Subcutaneous adipose tissue (tissue), 4 donors: ENCODE measurements around the gene SMAD4. TPM values are rescaled to one million over a fixed set of nuclear protein-coding genes. Genes with fewer than 3 reads are reported as not detected.

Experiments
- total RNA-seq, 4 donors: library from RNA; depleted of rRNA; stranded (reverse); fragments of >200 nt; gene quantifications; one replicate each; pipeline ENCODE4 v1.1.0, GENCODE V29; 2016
- TF ChIP-seq, protein P1 (sequence below): fragments of 450-650 bp; IDR thresholded peaks from one replicate; pipeline ENCODE4 v1.5.1; 2016; ENCODE audit warnings: low read depth, mild to moderate bottlenecking, control low read depth, antibody characterized with exemption, moderate library complexity

SMAD4 gene
- total RNA-seq, 4 donors from 2014 or later: 73.1 to 89.3 (median 86.6) TPM

DNA sequence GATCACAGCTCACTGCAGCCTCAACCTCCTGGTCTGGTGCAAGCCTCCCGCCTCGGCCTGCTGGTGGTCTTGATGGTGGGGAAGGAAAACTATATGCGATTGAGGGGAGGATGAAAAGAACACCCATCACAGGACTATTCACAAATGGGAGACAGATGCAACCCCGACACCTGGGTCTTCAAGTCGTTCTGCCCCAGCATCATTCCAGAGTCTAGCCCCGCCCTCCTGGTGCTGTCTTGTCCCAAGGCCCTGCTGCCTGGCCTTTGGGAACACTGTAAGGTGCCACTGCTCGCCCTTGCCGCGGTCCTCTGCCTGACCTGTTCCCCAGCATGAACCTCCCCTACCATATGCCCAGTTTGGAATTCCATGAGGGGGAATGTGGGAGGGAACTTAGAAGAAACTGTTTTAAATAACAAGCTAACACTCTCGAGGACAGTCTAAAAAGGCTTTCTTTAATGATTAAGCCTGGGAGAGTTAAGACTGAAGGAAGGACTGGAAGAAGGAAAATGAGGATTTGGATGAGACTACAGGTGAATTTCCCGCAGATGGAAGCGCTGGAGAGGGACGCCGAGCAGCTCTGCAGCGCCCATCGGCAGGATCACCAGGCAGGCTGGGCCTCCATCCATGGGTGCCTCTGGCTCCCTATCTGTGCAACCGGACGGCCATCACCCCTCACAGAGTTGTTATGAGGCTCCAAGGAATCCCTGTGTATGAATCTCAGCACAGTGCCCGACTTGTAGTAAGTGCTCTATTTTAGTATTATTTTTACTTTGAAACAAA is 92.4 kb downstream of the SMAD4 start:
- TF ChIP-seq, protein P1, sequence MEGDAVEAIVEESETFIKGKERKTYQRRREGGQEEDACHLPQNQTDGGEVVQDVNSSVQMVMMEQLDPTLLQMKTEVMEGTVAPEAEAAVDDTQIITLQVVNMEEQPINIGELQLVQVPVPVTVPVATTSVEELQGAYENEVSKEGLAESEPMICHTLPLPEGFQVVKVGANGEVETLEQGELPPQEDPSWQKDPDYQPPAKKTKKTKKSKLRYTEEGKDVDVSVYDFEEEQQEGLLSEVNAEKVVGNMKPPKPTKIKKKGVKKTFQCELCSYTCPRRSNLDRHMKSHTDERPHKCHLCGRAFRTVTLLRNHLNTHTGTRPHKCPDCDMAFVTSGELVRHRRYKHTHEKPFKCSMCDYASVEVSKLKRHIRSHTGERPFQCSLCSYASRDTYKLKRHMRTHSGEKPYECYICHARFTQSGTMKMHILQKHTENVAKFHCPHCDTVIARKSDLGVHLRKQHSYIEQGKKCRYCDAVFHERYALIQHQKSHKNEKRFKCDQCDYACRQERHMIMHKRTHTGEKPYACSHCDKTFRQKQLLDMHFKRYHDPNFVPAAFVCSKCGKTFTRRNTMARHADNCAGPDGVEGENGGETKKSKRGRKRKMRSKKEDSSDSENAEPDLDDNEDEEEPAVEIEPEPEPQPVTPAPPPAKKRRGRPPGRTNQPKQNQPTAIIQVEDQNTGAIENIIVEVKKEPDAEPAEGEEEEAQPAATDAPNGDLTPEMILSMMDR: no peak

DNA sequence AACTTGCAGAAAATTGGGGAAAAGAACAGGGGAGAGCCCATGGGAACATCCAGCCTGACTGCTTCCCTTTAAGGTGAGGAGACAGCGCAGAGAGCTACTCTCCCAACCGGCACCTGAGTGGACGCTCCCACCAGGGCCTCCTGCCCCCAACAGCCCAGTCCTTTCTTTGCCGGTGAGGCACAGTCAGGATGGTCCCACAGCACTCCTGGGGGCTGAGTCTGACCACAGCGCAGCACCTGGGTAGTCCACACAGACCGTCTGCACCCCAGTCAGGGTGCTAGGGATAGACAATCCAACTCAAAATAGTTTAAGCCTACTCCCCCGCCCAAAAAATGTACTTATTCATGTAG is 93.0 kb downstream of the SMAD4 start:
- TF ChIP-seq, protein P1: no peak

DNA sequence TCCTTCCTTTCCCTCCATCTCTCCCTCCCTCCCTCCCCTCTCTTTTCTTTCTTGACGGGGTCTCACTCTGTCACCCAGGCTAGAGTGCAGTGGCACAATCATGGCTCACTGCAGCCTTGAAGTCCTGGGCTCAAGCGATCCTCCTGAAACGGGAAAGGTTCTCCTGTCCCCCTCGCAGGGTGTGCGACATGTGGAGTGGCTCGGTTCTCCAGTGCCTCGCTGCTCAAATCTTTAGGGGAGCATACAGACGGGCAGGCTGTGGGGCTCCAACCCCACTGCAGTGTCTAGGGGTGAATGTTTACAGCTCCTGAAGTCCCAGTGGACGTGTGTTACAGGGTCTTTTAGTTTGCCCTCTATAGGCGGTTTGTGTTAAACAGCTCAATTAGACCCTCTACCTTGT is 93.5 kb downstream of the SMAD4 start:
- TF ChIP-seq, protein P1: no peak

DNA sequence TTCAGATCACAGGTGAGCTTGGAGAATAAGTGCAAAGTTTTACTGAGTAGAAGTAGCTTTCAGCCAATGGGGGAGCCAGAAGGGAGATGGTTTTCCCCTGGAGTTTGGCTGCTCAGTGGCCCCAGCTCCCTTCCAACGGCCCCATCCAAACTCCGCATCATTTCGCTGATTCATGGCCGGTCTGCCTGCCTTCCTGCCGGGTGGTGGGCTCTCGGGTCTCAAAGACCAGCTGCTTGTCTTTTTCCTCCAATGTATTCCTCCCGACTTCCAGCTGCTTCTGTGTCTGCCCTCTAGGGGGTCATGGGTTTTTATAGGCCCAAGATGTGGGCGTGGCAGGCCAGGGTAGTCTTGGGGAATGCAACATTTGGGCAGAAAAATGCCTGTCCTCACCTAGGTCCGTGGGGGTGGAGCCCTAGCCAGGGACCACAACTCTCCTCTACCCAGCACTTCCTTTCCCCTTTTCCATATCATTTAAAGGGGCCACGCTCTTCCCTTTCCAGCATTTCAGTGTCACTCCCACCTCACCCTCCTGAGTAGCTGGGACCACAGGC is 94.0 kb downstream of the SMAD4 start:
- TF ChIP-seq, protein P1: no peak

DNA sequence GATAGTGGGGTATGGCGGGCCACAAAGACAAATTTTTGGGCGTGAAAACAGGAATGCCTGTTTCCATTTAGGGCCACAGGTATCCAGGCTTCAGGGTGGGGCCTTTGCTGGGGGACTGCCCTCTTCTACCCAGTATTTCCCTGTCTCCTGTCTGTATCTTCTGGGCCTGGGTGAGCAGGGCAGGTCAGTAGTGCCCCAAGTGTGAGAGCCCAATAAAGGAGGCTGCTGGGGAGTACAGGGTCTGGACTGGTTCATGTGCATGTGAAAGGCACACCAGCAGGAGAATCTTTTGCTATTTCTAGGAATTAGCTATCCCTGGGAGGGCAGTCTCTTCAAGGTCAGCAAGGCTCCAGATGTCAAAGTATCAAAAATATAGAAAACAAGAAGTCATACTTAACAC is 96.0 kb downstream of the SMAD4 start:
- TF ChIP-seq, protein P1: no peak

DNA sequence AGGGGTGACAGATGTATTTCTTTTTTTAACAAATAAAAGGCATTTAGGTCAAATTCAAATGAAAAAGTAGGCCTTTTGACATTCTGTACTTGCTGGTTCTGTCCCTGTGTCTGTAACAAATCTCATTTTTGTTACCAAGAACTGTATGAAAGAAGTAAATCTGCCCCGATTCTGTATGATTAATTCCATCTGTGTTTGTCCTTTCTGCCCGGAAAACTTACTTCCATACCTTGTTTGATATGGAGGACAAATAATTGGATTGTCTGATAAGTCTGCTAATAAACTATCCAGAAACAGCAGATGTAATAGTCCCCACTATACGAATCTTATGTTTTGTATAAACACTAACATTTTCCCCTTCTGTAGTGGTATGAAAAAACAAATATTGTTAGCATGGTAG is 97.7 kb downstream of the SMAD4 start:
- TF ChIP-seq, protein P1: no peak

DNA sequence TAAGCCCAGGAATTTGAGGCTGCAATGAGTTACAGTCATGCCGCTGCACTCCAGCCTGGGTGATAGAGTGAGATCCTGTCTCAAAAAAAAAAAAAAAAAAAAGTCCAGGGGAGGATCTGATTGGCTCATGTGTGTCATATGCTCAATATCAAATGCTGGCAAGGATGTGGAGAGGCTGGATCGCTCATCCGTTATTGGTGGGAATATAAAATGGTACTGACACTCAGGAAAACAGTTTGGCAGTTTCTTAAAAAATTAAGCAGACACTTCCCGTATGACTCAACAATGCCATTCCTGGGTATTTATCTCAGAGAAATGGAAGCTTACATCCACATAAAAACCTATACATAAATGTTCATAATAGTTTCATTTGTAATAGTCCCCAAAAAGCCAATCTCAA is 98.5 kb downstream of the SMAD4 start:
- TF ChIP-seq, protein P1: no peak
